NCI-H1930 (cell line): ENCODE results near the gene SVEP1.
"Not testable (repeated sequence)": the region's sequence is repeated elsewhere in the genome, so short reads cannot be mapped to it uniquely, and the experiment has no call there.

ENCODE experiments used
- DNase-seq, 2 experiments: peaks; one replicate each; lab custom pipeline; 2025; lab: John Stamatoyannopoulos, UW

The SVEP1 gene

DNA sequence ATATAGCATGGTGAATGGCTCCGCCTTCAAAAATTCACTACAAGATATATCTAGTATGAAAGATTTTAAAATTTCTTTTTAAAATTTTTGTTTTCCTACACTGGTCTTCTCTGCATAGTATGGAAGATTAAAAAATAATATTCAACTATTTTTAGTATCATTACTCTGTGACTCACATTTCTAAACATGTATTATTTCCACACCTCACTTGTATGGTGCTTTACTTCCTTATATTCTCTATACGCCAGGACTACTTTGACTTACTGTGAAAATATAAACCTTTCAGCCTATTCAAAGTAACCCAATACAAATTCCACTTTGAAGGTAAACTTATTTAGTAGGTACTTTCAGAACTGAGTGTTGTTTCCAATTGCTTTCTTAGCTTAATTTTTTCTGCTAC, 215.1 kb downstream of the SVEP1 start:
- no peak for DNase-seq

DNA sequence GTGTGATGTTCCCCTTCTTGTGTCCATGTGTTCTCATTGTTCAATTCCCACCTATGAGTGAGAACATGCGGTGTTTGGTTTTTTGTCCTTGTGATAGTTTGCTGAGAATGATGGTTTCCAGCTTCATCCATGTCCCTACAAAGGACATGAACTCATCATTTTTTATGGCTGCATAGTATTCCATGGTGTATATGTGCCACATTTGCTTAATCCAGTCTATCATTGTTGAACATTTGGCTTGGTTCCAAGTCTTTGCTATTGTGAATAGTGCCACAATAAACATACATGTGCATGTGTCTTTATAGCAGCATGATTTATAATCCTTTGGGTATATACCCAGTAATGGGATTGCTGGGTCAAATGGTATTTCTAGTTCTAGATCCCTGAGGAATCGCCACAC, 220.5 kb downstream of the SVEP1 start:
- DNase-seq: not testable (repeated sequence)

DNA sequence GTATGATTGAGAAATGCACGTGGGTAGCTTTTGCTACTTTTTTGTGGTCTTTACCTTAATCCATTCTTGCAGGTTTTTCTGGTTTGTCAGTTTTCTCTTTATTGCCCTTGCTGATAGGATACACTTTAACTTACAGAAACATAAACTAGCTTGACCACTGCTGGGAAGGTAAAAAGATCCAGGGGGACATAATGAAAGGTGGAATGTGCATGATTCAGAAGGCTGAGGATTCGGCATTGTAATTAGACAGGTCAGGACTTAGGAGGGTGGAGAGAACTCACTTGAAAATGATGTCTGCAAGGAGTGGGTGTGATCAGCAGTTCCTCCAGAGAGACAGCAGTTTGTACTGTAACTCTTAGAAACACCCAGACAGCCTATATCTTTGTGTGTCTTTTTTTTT, 222.0 kb downstream of the SVEP1 start:
- no peak for DNase-seq

DNA sequence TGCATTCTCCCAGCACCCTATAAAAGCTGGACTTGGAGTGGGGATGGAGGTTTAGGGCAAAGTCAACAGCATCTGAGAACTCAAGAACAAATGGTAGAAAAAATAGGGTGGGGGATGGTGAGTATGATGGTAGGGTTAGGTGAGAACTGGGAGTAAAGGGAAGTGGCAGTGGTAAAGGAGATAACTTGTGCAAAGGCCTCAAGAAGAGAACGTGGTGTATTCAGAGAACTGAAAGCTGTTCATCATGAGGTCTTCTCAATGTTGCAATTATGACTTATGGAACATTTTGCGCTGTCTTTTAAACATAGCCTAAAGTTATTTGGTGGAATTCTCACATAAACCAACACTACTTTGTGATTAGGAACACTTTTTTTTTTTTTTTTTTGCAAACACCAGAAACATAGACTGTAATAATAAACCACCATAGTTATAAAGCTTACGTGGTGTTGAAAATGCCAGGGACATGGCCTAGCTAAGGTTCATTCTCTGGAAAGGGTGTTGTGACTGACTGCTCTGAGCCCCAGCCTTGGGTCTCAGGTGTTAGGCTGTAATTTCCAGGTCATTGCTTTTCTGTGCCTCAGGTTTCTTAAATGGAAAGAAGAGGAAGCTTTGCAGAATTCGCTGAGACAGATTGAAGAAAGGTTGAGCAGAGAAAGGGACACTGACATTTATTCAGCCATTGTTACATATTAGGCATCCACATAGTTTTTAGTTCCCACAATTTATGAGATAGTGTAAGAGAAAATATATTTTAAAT, 222.7 kb downstream of the SVEP1 start:
- no peak for DNase-seq

- no peak for DNase-seq
Observed at GRCh38 chr9:110355911-110356310, 223.6 kb downstream of the SVEP1 start.

GRCh38 chr9:110351009-110351467, 228.5 kb downstream of the SVEP1 start:
- no peak for DNase-seq

DNA sequence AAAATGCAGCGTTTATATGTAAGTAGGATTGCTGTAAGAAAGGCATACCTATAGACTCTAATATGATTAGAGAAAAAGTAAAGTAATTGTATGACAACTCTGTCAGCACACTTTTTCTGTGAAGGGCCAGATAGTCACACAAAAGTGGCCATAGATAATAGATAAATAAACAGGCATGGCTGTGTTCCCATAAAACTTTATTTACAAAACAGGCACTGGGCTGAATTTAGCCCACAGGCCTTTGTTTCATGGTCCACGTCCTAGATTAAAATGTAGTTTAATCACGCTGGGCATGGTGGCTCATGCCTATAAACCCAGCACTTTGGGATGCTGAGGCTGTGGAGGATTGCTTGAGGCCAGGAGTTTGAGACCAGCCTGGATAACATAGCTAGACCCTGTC, 233.2 kb downstream of the SVEP1 start:
- DNase-seq: no peak

GRCh38 chr9:110344821-110345220, 234.7 kb downstream of the SVEP1 start:
- DNase-seq: no peak

DNA sequence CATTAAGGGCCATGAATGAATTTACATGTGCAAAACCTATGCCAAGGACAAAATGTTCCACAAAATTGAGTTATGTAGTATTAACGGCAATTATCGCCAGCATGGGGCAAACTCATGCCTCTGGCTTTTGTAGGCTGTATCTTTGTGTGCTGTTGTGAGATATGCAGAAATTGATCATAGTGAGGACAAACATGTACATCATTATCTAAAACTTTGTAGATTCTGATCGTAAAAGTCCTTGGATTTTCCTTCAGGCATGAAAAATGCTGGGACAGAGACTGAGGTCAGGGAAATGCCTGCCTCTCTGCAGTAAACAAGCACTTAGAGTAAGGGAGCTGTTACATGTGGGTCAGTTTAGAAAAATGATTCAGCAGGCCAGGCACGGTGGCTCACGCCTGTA, 236.0 kb downstream of the SVEP1 start:
- DNase-seq: no peak

DNA sequence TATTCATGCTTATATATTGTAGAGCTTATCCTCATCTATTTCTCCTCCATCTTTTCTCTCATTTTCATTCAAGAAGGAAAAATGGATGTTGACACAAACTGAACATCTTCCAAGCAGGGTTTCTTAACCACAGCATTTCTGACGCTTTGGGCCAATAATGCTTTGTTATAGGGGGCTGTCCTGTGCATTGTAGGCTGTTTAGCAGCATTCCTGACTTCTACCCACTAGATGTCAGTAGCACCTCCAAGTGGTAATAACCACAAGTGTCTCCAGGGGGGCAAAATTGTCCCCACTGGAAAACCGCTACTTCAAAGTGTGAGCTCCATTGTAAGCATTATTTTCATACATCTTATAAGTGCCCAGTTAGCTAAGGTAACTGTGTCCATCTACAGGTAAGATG, 239.2 kb downstream of the SVEP1 start:
- no peak for DNase-seq

DNA sequence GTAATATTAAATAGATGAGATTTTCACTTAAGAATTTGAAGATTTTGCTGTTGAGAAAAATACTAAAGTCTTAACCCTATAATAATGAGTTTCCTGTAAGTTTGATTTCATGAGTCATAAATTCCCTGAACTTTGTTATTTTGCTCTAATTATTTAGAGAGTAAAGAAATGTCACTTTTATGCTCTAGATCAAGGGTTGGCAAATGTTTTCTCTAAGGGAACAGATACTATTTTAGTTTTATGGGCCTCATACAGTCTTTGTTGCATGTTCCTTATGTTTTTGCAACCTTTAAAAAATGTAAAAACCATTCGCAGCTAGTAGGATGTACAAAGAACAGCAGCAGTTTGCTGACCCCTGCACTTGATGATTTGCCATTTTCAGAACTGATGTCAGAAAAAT, 241.4 kb downstream of the SVEP1 start:
- no peak for DNase-seq

- no peak for DNase-seq
Observed at GRCh38 chr9:110337727-110338126, 241.8 kb downstream of the SVEP1 start, which contains the start of gene TXNDC8. TSS of gene TXNDC8 (minus strand) at chr9:110337863.

GRCh38 chr9:110336363-110336762, 243.2 kb downstream of the SVEP1 start:
- DNase-seq: no peak

- DNase-seq: no peak
Observed at GRCh38 chr9:110334871-110335270, 244.7 kb downstream of the SVEP1 start.

DNA sequence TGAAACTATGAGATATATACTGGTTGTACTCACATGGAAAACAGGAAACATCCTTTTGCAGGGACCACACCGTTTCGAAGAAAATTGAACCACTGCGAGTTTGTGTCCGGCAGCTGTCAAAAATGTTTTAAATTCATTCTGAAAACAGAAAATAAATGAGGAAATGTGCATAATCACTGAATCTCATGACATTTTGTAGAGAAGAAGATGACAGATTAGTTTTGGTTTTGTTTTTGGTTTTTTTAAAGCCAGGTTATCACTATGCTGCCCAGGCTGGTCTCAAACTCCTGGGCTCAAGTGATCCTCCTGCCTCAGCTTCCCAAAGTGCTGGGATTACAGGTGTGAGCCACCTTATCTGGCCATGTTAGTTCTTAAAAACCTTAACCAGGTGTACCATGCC, 245.4 kb downstream of the SVEP1 start:
- no peak for DNase-seq

- DNase-seq: no peak
Observed at GRCh38 chr9:110332766-110333165, 246.8 kb downstream of the SVEP1 start.

GRCh38 chr9:110330484-110331105, 248.9 kb downstream of the SVEP1 start:
- no peak for DNase-seq

GRCh38 chr9:110329639-110330230, 249.8 kb downstream of the SVEP1 start:
- no peak for DNase-seq

DNA sequence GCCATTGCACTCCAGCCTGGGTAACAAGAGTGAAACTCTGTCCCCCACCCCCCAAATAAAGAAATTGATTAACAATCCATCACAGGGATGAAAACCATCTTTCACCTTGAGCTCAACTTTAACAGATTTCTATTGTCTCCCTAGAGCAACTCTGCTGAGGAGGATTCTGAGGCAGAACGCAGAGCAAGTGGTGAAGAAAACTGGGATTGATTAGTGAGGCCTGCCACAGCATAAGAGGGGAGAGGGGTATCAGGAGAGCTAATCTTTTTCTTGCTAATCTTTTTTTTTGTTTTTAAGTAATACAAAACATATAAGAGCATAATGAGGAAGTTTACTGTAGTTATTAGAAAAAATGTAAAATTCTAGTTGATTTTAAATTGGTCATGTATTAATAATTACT, 250.8 kb downstream of the SVEP1 start:
- DNase-seq: no peak

DNA sequence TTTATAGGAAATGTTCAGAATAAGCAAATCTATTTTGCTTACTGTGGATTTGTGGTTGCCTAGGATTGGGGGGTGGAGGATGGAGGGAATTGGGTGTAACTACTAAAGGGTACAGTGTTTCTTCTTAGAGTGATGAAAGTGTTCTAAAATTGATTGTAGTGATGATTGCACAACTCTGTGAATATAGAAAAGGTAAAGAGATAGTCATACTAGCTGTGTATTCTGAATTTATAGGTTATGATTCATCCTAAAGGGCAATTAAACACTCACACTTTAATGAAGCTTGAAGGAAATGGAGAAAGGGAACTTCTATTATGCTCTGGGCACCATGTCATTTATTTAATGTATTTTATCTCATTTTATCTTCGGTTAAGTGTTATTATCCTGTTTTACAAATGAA, 251.8 kb downstream of the SVEP1 start:
- DNase-seq: no peak

DNA sequence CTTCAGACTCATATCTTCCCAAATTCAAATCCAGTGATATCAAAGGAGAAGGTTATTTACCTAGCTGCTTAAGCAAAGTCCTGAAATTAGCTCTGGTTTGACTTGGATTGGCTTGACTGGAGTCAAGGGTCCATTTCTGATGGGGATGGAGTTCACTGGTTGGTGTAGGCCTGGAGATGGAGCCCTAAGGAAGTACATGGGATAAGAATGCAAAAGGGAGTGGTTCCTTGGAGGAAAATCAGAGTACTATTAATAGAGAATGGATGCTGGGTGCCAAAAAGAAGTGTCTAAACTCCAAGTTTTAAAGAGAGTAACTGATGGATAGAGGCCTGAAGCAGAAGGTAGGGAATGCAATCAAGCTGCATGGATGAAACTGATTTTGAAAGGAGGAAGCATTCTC, 255.7 kb downstream of the SVEP1 start:
- no peak for DNase-seq

DNA sequence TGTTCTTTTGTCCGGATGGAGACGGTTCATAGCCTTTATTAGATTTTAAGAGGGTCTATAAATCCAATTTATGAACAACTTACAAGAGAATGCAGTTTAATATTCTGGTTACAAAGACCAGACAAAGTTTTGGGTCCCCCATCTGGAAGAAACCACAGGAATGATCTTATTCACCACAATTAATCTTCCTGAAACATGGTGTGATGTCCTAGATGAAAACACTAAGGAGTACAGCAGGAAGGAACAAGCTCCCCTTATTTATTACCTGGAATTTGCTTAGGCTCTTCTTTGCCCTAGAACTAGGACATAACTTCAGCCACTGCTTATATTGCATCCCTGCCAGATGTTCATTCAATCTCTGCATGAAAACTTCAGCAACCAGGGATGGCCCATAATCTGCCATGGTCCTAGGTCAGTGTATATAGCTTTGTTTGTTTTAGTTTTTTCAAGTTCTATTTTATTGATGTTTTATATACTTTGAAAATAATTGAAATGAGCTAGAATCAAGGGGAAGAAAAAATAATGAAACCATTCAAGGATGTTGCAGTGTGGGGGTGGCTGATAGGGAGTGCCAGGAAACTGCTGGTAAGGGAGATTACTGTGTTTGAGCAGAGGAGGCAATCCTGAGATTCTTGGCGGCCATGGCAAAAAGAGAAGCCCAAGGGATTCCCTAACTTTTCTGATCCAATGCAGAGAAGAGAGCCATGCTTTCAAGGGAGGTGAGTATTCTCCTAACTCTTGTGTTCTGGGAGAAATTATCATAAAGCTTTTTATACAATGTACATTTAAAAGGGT, 258.7 kb downstream of the SVEP1 start:
- DNase-seq: no peak
